ENCODE measurements around the gene ZNF778.

Gene ZNF778

DNA sequence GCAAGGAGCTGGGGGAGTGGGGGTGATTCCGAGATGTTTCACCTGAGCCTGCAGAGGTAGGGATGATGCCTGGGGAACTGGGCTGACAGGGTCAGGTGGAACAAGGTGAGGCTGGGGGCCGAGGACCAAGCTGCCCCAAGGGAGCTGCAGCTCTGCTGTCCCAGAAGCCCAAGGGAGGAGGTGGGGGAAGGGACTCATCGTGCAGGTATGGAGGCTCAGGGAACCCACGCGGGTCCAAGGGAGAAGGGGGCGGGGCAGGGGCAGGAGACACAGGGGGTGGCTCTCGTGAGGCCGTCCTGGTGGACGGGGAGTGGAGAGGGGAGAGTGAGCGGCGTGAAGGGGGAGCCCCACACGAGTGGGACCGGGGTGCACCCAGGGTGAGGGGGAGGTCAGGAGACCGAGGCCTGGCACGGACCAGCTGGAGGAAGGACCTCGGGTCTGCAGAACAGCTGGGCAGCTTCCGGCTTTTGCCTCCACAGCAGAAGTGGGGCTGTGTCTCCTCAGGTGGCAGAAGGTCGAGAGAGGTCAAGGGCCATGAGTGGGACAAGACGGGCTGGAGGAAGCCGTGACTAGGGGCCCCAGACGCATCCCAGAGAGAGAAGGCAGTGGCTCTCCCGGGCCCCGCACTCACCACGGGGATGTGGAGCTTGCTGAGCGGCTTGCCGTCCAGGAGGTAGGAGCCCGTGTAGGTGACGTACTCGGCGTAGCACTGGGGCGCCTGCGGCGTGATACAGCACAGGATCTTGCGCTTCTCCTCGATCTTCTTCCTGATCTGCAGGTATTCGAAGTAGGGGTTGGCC is 61.1 kb downstream of the ZNF778 start:
- DNase-seq = no peak

DNA sequence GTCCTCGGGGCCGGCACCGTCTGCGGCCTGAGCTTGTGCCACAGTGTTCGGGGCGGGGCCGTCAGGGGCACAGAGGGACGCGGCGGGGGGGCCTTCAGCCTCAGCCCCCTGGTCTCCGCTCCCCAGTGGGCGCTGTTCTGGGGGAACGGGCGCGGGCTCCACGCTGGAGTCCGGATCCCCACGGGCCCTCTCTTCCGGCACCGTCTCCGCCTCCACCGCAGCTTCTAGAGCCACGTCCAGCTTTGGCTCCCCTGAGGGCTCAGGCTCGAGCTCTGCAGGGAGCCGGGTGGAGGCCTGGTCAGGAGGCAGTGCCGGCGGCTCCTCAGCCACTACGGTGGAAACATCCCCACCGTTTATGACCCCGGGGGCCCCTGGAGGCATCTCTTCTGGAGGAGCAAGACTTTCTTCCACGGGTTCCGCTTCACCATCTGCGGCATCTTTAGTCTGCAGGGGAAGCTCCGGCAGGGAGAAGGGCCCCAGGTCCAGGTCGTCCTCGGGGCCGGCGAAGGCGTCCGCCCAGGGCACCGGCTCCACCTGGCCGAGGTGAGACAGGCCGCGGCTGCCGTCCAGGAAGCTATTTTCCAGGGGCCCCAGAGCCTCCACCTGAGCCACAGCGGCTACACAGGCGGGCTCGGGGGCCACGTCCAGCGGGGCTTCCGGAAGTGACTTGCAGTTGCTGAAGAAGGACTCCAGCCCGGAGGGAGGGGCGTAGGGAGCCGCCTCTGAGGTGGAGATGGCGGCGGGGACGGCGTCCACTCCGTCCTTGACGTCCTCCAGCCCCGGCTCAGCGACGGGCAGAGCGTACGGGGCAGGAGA is 62.4 kb downstream of the ZNF778 start:
- DNase-seq = no peak

DNA sequence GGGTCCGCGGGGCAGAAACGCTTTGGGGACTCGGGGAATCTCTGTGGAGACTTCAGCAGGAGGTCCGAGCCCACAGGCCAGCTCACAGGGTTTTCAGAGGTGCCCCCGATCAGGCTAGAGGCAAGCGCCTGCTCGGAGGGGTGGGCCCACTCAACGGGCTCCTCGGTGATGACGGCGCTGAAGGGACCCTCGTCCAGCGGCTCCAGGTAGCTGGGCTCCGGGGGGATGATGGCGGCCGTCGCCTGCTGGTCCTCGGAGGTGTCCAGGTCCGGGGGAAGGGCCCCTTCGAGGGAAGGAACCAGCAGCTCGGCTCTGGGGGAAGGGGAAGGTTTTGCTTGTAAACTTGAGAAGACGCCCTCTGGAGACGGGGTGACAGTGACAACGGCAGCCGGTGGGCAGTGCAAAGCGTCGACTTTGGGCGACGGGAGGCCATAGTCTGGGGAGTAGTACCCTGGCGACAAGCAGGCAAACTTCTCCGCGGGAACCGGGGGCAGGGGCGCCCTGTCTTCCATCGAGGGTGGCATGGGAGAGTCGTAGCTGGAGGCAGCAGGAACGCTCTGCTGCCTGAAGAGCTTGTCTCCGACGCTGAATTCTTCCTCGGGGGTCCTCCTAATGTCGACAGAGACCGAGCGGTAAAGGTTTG is 63.2 kb downstream of the ZNF778 start:
- DNase-seq = no peak

DNA sequence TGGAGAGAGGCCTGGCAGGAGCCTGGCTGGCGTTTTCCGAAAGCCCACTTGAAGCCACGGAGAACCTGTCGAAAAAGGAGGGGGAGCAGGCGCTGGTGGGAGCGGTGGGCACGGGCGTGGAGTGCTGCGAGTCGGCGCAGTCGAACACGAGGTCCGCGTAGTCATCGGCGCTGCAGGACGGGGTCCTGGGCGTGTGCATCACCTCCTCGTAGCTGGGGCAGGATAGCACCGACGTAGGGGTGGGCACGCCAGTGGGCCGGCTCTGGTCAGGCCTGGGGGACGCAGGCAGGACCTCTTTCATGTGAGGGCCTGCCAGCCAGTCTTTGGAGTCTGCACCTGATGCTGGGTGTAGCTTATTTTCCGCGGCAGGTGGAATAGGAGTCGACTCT is 63.7 kb downstream of the ZNF778 start:
- no peak for DNase-seq

DNA sequence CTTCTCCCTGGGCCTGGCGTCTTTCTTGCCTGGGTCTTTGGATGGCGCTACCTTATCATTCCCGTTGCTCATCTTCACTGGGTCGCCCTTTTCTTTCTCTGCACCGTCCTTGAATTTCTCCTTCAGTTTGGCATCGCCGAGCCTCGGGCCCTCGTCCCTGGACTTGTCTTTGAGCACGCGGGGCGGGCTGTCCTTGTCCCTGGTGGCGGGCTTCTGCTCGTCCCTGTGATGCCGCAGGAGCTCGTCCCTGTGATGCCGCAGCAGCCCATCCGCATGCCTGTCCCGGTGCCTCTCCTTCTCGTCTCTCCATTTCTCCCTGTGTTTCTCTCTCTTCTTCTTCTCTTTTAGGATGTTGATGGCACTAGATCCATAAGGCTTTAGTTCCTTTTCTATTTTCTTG is 64.3 kb downstream of the ZNF778 start:
- no peak for DNase-seq

DNA sequence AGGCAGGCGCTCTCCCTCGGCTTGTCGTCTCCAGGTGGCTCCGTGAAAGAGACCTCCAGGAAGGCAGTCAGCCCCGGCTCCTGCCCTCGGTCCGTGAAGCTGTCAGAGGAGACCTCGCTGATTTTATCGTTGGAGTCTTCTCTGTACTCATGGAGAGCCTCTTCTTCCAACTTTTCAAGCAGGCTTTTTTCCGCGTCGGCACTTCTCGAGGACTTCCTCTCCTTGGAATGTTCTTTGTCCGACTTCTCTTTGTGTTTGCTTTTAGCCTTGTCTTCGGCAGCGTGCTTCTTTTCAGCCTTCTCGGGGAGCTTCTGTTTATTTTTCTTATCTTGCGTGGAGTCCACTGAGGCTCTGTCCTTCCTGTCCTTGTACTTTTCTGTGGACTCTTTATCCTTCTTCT is 65.0 kb downstream of the ZNF778 start:
- no peak for DNase-seq

DNA sequence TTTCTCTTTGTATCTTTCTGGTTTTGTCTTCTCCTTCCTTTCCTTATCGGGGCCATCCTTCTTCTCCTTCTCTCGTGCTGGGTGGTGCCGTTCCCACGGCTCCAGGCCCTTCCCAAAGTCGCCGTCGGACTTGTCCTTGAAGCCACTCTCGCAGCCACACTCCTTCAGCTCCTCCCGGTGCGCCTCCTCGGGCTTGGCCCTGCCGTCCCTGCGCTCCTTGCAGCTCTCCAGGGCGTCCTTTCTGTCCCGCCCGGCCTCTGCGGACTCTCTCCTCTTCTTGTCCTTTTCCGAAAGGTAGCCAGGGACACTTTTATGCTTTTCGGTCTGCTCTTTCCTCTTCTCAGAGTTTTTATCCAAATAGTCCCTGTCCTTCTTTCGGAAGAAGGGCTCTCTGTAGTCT is 65.9 kb downstream of the ZNF778 start:
- DNase-seq = no peak

DNA sequence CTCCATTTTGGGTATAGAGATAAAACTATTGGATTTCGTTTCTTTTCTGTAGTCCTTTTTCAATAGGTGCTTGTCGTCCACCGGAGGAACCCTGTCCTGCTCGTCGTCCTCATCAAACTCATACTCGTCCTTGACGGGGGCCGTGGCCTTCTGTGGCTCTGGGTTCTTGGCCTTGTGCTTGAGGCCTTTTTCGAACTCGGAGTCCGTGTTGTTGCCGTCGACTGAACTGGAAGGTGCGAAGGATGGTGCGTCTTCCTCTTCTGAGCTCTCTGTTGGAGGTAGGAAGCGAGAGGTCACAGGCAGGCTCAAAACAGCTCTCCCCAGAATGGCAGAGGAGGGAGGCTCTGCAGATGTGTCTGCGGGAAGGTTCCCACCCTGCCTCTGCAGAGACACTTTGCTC is 67.9 kb downstream of the ZNF778 start:
- no peak for DNase-seq

DNA sequence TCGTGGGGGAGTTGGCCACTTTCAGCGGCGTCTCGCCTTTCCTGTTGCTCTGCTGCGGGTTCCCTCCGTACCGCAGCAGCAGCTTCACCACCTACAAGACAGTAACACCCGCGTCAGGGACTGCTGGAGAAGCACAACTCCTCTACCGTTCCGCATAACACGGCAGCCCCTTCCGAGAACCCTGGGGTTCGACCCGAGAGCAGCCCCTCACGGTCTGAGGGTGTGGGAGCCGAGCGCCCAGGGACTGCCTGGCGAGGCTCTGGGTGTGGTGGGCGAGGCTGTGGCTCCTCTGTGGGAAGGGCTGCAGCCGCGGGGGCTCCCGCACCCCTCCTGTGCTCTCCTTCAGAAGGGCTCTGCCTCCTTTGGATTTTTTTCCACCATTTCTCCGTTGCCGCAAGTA is 68.6 kb downstream of the ZNF778 start:
- no peak for DNase-seq
